Keratinocyte (primary cell): ENCODE measurements around the gene DIS3L2. TPM values are rescaled to one million over a fixed set of nuclear protein-coding genes. Genes with fewer than 3 reads are reported as not detected.

ENCODE experiments used
- DNase-seq: peaks from one replicate; pipeline ENCODE4 v3.0.0-alpha.2; 2011; ENCODE audit warnings: low read depth, missing footprints, low spot score
- FAIRE-seq: peaks from 2 replicates; lab custom pipeline; 2011; peaks lifted over from hg19 to GRCh38; lab: Jason Lieb, UNC
- H2AFZ ChIP-seq: 2 replicates; pipeline ENCODE4 v1.6.0; 2012; ENCODE audit warnings: low read length, control low read depth, inconsistent platforms; ENCODE audit not compliant: control insufficient read depth
- H3K27ac ChIP-seq: 2 replicates; pipeline ENCODE4 v1.5.1; 2011; ENCODE audit warnings: low read length; ENCODE audit not compliant: control insufficient read depth, insufficient read depth
- H3K27me3 ChIP-seq: 3 replicates; pipeline ENCODE4 v1.6.0; 2011; ENCODE audit warnings: low read length; ENCODE audit not compliant: control insufficient read depth, insufficient read depth; ENCODE audit errors: extremely low read depth
- H3K36me3 ChIP-seq, 2 experiments: 2 replicates in 1 of 2; 3 replicates in 1 of 2; pipeline ENCODE4 v1.5.1; 2011; ENCODE audit warnings: low read length in 2 of 2, mild to moderate bottlenecking in 1 of 2; ENCODE audit not compliant: control insufficient read depth in 2 of 2, insufficient read depth in 2 of 2; ENCODE audit errors: extremely low read depth in 1 of 2
- H3K4me1 ChIP-seq: 3 replicates; pipeline ENCODE4 v1.5.1; 2011; ENCODE audit warnings: low read length; ENCODE audit not compliant: control insufficient read depth, insufficient read depth; ENCODE audit errors: extremely low read depth
- H3K4me2 ChIP-seq: 3 replicates; pipeline ENCODE4 v1.6.0; 2011; ENCODE audit warnings: low read depth, low read length; ENCODE audit not compliant: control insufficient read depth, insufficient read depth; ENCODE audit errors: extremely low read depth
- H3K4me3 ChIP-seq, 3 experiments: fragments of 200-600 bp in 1 of 3; sonication (generic) in 1 of 3; 2 replicates in 2 of 3; 3 replicates in 1 of 3; pipeline ENCODE4 v1.5.1; 2011 to 2016; ENCODE audit warnings: low read length in 3 of 3, mild to moderate bottlenecking in 3 of 3, control low read depth in 2 of 3, inconsistent platforms in 1 of 3, low read depth in 1 of 3, mixed read lengths in 1 of 3, mixed run types in 1 of 3, moderate library complexity in 1 of 3; ENCODE audit not compliant: control insufficient read depth in 2 of 3, insufficient read depth in 2 of 3; ENCODE audit errors: extremely low read depth in 1 of 3
- H3K79me2 ChIP-seq: 2 replicates; pipeline ENCODE4 v1.6.0; 2012; ENCODE audit warnings: low read length; ENCODE audit not compliant: control insufficient read depth, insufficient read depth
- H3K9ac ChIP-seq: 3 replicates; pipeline ENCODE4 v1.6.0; 2011; ENCODE audit warnings: low read length; ENCODE audit not compliant: control insufficient read depth, insufficient read depth; ENCODE audit errors: extremely low read depth
- H3K9me1 ChIP-seq: 3 replicates; pipeline ENCODE4 v1.6.0; 2011; ENCODE audit warnings: low read length; ENCODE audit not compliant: control insufficient read depth, insufficient read depth; ENCODE audit errors: extremely low read depth
- H3K9me3 ChIP-seq: 2 replicates; pipeline ENCODE4 v1.5.1; 2012; ENCODE audit warnings: low read depth, low read length; ENCODE audit not compliant: control insufficient read depth
- H4K20me1 ChIP-seq: 3 replicates; pipeline ENCODE4 v1.6.0; 2011; ENCODE audit warnings: low read length; ENCODE audit not compliant: control insufficient read depth, insufficient read depth; ENCODE audit errors: extremely low read depth
- EZH2 ChIP-seq: IDR thresholded peaks from one replicate; pipeline ENCODE4 v1.6.1; 2012; ENCODE audit warnings: inconsistent platforms, mild to moderate bottlenecking, low read length, moderate library complexity
- dilution Hi-C: fragments of 300-500 bp; cut with MboI; formaldehyde crosslinking; loops from one replicate; pipeline ENCODE4 v1.7.0; 2020; ENCODE audit warnings: low sequenced_read_pairs; ENCODE audit not compliant: extremely low pct_ligation_motif_present
- polyA plus RNA-seq, 5 experiments: library from polyadenylated mRNA; depleted of rRNA in 3 of 5; stranded (reverse) in 3 of 5; stranded (forward) in 1 of 5; unstranded in 1 of 5; fragments of >200 nt; gene quantifications; 1 replicate in 1 of 5; 2 replicates in 3 of 5; 3 replicates in 1 of 5; pipeline versions ENCODE4 v1.2.1 to v1.2.3, GENCODE V29; 2011 to 2012; ENCODE audit warnings: missing spikeins in 2 of 5, low read depth in 1 of 5, low replicate concordance in 1 of 5
- TF ChIP-seq, protein P1 (sequence below), 3 experiments: IDR thresholded peaks in 1 of 3; conservative IDR thresholded peaks in 1 of 3; optimal IDR thresholded peaks in 1 of 3; 2 replicates in 2 of 3; 3 replicates in 1 of 3; pipeline versions ENCODE3 to v1.5.1; 2011; ENCODE audit warnings: low read length in 3 of 3, mild to moderate bottlenecking in 3 of 3, moderate library complexity in 2 of 3, control low read depth in 1 of 3, inconsistent platforms in 1 of 3; ENCODE audit not compliant: insufficient read depth in 2 of 3; ENCODE audit errors: extremely low read depth in 1 of 3

DIS3L2 gene
- polyA plus RNA-seq, 1 donor (not counting 4 experiments of a cell fraction or from before 2014, with no cell fraction given): 8.6 TPM

DNA sequence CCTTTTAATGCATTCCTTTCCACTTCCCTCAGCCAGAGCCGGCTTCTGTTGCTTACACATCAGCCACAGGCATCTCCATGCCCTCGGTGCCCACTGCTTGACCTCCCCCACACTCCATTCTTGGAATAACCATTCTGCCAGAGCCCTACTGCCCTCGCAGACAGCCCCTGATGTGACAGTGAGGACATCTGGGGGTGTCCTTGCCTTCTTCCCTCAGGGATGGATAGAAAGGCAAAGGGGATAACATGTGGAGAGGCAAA is 28.9 kb upstream of the DIS3L2 start:
- Histone ChIP-seq H3K9me1 (no peaks in the 10 kb centered on the region), H3K4me3 (no peak overlapping the region), H3K27me3 (peaks cover 34% of the 10 kb centered on the region), H3K36me3 (no peaks in the 10 kb centered on the region), H3K4me2 (no peak overlapping the region), H2AFZ (no peak overlapping the region), H3K9ac (no peak overlapping the region), H4K20me1 (no peaks in the 10 kb centered on the region), H3K9me3 (no peaks in the 10 kb centered on the region), H3K4me1 (no peaks in the 10 kb centered on the region), H3K79me2 (no peaks in the 10 kb centered on the region), H3K27ac (no peak overlapping the region)
- no peak for TF ChIP-seq EZH2
- TF ChIP-seq, protein P1, sequence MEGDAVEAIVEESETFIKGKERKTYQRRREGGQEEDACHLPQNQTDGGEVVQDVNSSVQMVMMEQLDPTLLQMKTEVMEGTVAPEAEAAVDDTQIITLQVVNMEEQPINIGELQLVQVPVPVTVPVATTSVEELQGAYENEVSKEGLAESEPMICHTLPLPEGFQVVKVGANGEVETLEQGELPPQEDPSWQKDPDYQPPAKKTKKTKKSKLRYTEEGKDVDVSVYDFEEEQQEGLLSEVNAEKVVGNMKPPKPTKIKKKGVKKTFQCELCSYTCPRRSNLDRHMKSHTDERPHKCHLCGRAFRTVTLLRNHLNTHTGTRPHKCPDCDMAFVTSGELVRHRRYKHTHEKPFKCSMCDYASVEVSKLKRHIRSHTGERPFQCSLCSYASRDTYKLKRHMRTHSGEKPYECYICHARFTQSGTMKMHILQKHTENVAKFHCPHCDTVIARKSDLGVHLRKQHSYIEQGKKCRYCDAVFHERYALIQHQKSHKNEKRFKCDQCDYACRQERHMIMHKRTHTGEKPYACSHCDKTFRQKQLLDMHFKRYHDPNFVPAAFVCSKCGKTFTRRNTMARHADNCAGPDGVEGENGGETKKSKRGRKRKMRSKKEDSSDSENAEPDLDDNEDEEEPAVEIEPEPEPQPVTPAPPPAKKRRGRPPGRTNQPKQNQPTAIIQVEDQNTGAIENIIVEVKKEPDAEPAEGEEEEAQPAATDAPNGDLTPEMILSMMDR (optimal IDR thresholded peaks at IDR 0.05 in 1 of 3, IDR thresholded peaks at IDR 0.05 in 1 of 3, conservative IDR thresholded peaks at IDR 0.05 in 1 of 3; ENCODE audit: extremely low read depth in 1 of 3, insufficient read depth in 2 of 3, low read length in 3 of 3): no peak
- dilution Hi-C loops: no loop called here
- FAIRE-seq: no peak
- no peak for DNase-seq

DNA sequence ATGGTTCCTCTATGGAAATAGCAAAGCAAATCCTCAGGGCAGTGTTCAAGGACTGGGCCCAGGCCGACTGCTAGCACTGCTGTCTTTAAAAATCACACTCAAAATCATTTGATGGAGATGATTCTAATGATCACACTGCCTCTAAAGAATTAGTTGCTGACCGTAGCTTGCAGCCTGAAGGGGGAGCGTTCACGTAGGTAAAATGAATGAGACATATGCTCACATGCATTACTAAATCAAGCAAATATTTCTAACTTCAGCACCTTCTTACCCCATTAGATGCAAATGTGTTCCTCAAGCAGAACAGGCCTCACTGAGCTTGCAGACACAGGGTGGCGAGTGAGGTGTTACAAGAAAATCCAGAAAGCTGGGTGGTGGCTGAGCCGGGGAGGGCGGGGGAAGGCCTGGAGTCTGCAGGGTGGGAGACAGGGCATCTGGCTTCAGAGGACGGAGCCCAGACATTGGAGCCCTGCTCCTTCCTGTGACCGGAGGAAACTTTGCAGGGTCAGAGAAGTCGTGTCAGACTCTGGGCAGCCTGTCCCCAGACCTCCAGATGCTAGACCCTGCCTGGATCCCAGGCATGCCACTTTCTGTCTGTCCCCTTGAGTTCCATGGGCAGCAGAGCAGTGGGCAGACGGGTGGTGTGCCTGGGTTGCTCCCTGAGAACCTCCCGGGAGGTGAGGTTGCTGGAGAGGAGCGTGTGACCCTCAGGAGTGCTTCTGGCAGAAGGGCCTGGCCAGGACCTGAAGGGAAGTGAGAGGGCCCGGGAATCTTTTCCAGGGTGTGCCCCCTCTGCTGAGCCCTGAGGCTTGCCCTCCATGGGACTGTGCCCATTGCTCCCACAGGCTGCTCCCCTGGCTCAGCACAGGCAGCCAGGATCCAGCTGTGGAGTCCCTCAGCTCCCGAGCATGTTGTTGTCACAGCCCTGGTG is 28.3 kb upstream of the DIS3L2 start:
- FAIRE-seq: no peak
- H3K4me1 ChIP-seq: no peaks in the 10 kb centered on the region
- no peak for TF ChIP-seq EZH2
- TF ChIP-seq, protein P1 (optimal IDR thresholded peaks at IDR 0.05 in 1 of 3, IDR thresholded peaks at IDR 0.05 in 1 of 3, conservative IDR thresholded peaks at IDR 0.05 in 1 of 3; ENCODE audit: extremely low read depth in 1 of 3, insufficient read depth in 2 of 3, low read length in 3 of 3): no peak
- H3K9ac ChIP-seq: no peak overlapping the region
- dilution Hi-C loops: no loop called here
- H3K79me2 ChIP-seq: no peaks in the 10 kb centered on the region
- DNase-seq: no peak
- no peak overlapping the region for H3K4me3 ChIP-seq
- H4K20me1 ChIP-seq: no peaks in the 10 kb centered on the region
- H3K9me3 ChIP-seq: no peaks in the 10 kb centered on the region
- no peaks in the 10 kb centered on the region for H3K9me1 ChIP-seq
- no peak overlapping the region for H2AFZ ChIP-seq
- no peaks in the 10 kb centered on the region for H3K36me3 ChIP-seq
- H3K27me3 ChIP-seq: peaks cover 28% of the 10 kb centered on the region
- no peak overlapping the region for H3K27ac ChIP-seq
- H3K4me2 ChIP-seq: no peak overlapping the region
